HS-5 (cell line): Measurements from ENCODE around the gene ARL4D.

Source experiments
- DNase-seq: peaks from one replicate; pipeline ENCODE4 v3.0.0-alpha.2; 2012; ENCODE audit warnings: low read depth

Gene ARL4D

GRCh38 chr17:43427362-43428043 is 28.7 kb downstream of the ARL4D start:
- no peak for DNase-seq

GRCh38 chr17:43428524-43428923 is 29.7 kb downstream of the ARL4D start:
- DNase-seq = no peak

- DNase-seq = no peak
Observed at GRCh38 chr17:43430936-43431713, 32.3 kb downstream of the ARL4D start.

- DNase-seq = no peak
Observed at GRCh38 chr17:43431714-43432523, 33.1 kb downstream of the ARL4D start.

- no peak for DNase-seq
Observed at GRCh38 chr17:43434902-43435319, 36.1 kb downstream of the ARL4D start.

GRCh38 chr17:43437756-43438155 is 39.0 kb downstream of the ARL4D start:
- no peak for DNase-seq

GRCh38 chr17:43438626-43439025 is 39.8 kb downstream of the ARL4D start:
- DNase-seq = no peak

- DNase-seq = no peak
Observed at GRCh38 chr17:43439041-43439440, 40.2 kb downstream of the ARL4D start.

- DNase-seq = no peak
Observed at GRCh38 chr17:43442711-43443110, 43.9 kb downstream of the ARL4D start.

- no peak for DNase-seq
Observed at GRCh38 chr17:43443381-43443780, 44.6 kb downstream of the ARL4D start.

GRCh38 chr17:43444223-43445008 is 45.6 kb downstream of the ARL4D start:
- DNase-seq = no peak

- DNase-seq = no peak
Observed at GRCh38 chr17:43445009-43445589, 46.3 kb downstream of the ARL4D start.

GRCh38 chr17:43446773-43447172 is 48.0 kb downstream of the ARL4D start:
- DNase-seq = no peak

- DNase-seq = no peak
Observed at GRCh38 chr17:43448720-43449469, 50.1 kb downstream of the ARL4D start.

GRCh38 chr17:43449470-43450248 is 50.9 kb downstream of the ARL4D start:
- DNase-seq = no peak
